GM12875 (cell line): ENCODE results near the gene SLC2A11.
"Not testable (repeated sequence)": the region's sequence is repeated elsewhere in the genome, so short reads cannot be mapped to it uniquely, and the experiment has no call there.

Experiments used
- H3K4me3 ChIP-seq: one replicate; pipeline ENCODE4 v1.5.1; 2011; ENCODE audit warnings: low read depth, low read length, control low read depth
- TF ChIP-seq, protein P1 (sequence below): IDR thresholded peaks from 2 replicates; pipeline ENCODE4 v1.5.1; 2011; ENCODE audit warnings: low read depth, mild to moderate bottlenecking, control low read depth, inconsistent platforms, low read length, moderate library complexity, borderline replicate concordance; ENCODE audit not compliant: insufficient read depth

SLC2A11 gene

GRCh38 chr22:23862103-23862502, 4.4 kb downstream of the SLC2A11 start:
- TF ChIP-seq, protein P1, sequence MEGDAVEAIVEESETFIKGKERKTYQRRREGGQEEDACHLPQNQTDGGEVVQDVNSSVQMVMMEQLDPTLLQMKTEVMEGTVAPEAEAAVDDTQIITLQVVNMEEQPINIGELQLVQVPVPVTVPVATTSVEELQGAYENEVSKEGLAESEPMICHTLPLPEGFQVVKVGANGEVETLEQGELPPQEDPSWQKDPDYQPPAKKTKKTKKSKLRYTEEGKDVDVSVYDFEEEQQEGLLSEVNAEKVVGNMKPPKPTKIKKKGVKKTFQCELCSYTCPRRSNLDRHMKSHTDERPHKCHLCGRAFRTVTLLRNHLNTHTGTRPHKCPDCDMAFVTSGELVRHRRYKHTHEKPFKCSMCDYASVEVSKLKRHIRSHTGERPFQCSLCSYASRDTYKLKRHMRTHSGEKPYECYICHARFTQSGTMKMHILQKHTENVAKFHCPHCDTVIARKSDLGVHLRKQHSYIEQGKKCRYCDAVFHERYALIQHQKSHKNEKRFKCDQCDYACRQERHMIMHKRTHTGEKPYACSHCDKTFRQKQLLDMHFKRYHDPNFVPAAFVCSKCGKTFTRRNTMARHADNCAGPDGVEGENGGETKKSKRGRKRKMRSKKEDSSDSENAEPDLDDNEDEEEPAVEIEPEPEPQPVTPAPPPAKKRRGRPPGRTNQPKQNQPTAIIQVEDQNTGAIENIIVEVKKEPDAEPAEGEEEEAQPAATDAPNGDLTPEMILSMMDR: peak; percentile 71
- no peak overlapping the region for H3K4me3 ChIP-seq

GRCh38 chr22:23864499-23865154, 7.0 kb downstream of the SLC2A11 start:
- not testable (repeated sequence) for H3K4me3 ChIP-seq

DNA sequence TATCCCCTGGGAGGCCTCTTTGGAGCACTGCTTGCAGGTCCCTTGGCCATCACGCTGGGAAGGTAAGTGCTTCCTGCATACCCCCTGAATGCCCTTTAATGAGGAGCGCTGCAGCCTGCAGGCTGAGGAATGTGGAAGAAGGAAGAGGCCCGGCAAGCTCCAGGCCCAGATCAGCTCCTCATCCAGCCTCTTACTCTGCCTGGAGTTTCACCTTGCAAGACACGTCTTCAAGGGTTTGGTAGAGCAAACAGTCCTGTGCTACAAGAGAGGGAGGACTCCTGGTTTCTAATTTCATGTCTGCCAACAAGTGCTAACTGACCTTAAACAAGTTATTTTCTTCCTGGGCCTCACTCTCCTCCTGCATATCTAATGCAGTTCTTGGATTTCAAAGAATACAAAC, 10.9 kb downstream of the SLC2A11 start:
- no peak overlapping the region for H3K4me3 ChIP-seq
- TF ChIP-seq, protein P1: no peak

GRCh38 chr22:23874871-23875270, 17.2 kb downstream of the SLC2A11 start:
- H3K4me3 ChIP-seq: no peak overlapping the region
- TF ChIP-seq, protein P1: no peak

GRCh38 chr22:23875801-23876200, 18.1 kb downstream of the SLC2A11 start:
- TF ChIP-seq, protein P1: no peak
- no peak overlapping the region for H3K4me3 ChIP-seq

- no peak overlapping the region for H3K4me3 ChIP-seq
- TF ChIP-seq, protein P1: no peak
These were observed 19.9 kb downstream of the SLC2A11 start for GRCh38 chr22:23877566-23877965.

DNA sequence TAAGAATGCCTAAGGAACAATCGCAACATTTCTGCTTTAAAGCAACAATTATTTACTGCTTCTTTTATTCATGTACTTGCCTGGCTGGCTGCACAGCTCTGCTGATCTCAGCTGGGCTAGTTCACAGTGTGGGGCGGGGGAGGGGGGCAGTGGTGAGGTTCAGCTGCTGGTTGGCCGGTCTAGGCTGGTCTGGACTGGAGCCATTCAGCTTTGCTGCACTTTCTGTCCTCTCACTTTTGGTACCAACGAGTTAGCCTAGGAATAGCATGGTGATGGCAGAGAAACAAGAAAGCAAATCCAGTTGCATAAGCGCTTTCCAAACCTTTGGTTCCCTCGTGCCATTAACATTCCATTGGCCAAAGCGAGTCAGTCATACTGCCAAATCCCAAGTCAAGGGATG, 20.5 kb downstream of the SLC2A11 start:
- TF ChIP-seq, protein P1: no peak
- no peak overlapping the region for H3K4me3 ChIP-seq
